CD8-positive, alpha-beta memory T cell (primary cell): ENCODE data around the gene AMPD3. TPM values are rescaled to one million over a fixed set of nuclear protein-coding genes. Genes with fewer than 3 reads are reported as not detected.

Experiments used
- CTCF ChIA-PET: fragments of 350-600 bp; sonication (Branson Sonifier 250); formaldehyde crosslinking; loops from one replicate; lab custom pipeline; 2021; ENCODE audit warnings: antibody characterized with exemption; lab: Charles Lee
- POLR2A ChIA-PET: fragments of 350-600 bp; sonication (Branson Sonifier 250); formaldehyde crosslinking; loops from one replicate; lab custom pipeline; 2021; ENCODE audit warnings: antibody characterized with exemption; lab: Charles Lee
- DNase-seq, 5 donors: peaks; one replicate each; pipeline versions ENCODE4 v3.0.0 to v3.0.0-alpha.2; 2020 to 2022; ENCODE audit warnings: mixed read lengths in 1 of 5
- H3K27ac ChIP-seq: one replicate; pipeline ENCODE4 v1.7.0; 2013; ENCODE audit warnings: low read depth, mild to moderate bottlenecking, low read length, moderate library complexity
- H3K27me3 ChIP-seq: 2 replicates; pipeline ENCODE4 v1.7.0; 2013; ENCODE audit warnings: low read length, mild to moderate bottlenecking; ENCODE audit not compliant: insufficient read depth, poor library complexity, severe bottlenecking
- H3K36me3 ChIP-seq: 2 replicates; pipeline ENCODE4 v1.7.0; 2013; ENCODE audit warnings: mild to moderate bottlenecking, low read length, moderate library complexity; ENCODE audit not compliant: insufficient read depth
- H3K4me1 ChIP-seq: 2 replicates; pipeline ENCODE4 v1.7.0; 2013; ENCODE audit warnings: mild to moderate bottlenecking, low read length, moderate library complexity; ENCODE audit not compliant: insufficient read depth
- H3K4me3 ChIP-seq: 2 replicates; pipeline ENCODE4 v1.7.0; 2013; ENCODE audit warnings: mild to moderate bottlenecking, low read length
- H3K9me3 ChIP-seq: 2 replicates; pipeline ENCODE4 v1.7.0; 2013; ENCODE audit warnings: mild to moderate bottlenecking, low read length
- H3K27ac Mint-ChIP-seq, 8 donors: one replicate each; pipeline ENCODE4 v1.8.0; 2020 to 2021; ENCODE audit warnings: mixed read lengths in 8 of 8, mild to moderate bottlenecking in 6 of 8, inconsistent platforms in 3 of 8, moderate library complexity in 3 of 8
- H3K27me3 Mint-ChIP-seq, 2 donors: one replicate each; pipeline ENCODE4 v1.8.0; 2020 to 2021; ENCODE audit warnings: mixed read lengths in 2 of 2, mild to moderate bottlenecking in 1 of 2, moderate library complexity in 1 of 2
- H3K36me3 Mint-ChIP-seq, 3 donors: one replicate each; pipeline ENCODE4 v1.8.0; 2020 to 2021; ENCODE audit warnings: mixed read lengths in 3 of 3, inconsistent platforms in 1 of 3, mild to moderate bottlenecking in 1 of 3
- H3K4me1 Mint-ChIP-seq, 3 donors: one replicate each; pipeline ENCODE4 v1.8.0; 2020 to 2021; ENCODE audit warnings: mixed read lengths in 3 of 3, inconsistent platforms in 1 of 3, mild to moderate bottlenecking in 1 of 3
- H3K4me3 Mint-ChIP-seq, 7 donors: one replicate each; pipeline ENCODE4 v1.8.0; 2020 to 2021; ENCODE audit warnings: mixed read lengths in 7 of 7, mild to moderate bottlenecking in 6 of 7, moderate library complexity in 4 of 7, inconsistent platforms in 2 of 7
- H3K9me3 Mint-ChIP-seq, 5 donors: one replicate each; pipeline ENCODE4 v1.8.0; 2020 to 2022; ENCODE audit warnings: mixed read lengths in 5 of 5, mild to moderate bottlenecking in 3 of 5, moderate library complexity in 2 of 5, inconsistent platforms in 1 of 5
- polyA plus RNA-seq: library from polyadenylated mRNA; unstranded; fragments of 300-500 nt; fragmentation: Illumina TruSeq; gene quantifications from one replicate; pipeline ENCODE4 v1.2.3, GENCODE V29; 2021
- total RNA-seq, 2 experiments: library from RNA; stranded (reverse); gene quantifications; one replicate each; pipeline ENCODE4 v1.2.3, GENCODE V29; 2021

AMPD3 gene
- total and polyA plus RNA-seq, 3 experiments from 2014 or later: 10.8 to 12.2 (median 12.0) TPM

- H3K4me1 ChIP-seq: peaks cover 61% of the 10 kb centered on the region
- no peaks in the 10 kb centered on the region for H3K36me3 ChIP-seq
- H3K27ac ChIP-seq: no peak overlapping the region
- H3K9me3 ChIP-seq: no peaks in the 10 kb centered on the region
- Mint-ChIP-seq H3K27me3 (peaks cover 2 to 6% of the 10 kb centered on the region in 2 donors), H3K36me3 (peaks cover 0 to 5% (median 0%) of the 10 kb centered on the region in 3 donors), H3K9me3 (no peaks in the 10 kb centered on the region), H3K27ac (peak overlapping the region in 2 of 8 donors; percentile 36 to 99), H3K4me3 (peak overlapping the region in 1 of 7 donors; percentile 87), H3K4me1 (peaks cover 63 to 78% (median 78%) of the 10 kb centered on the region in 3 donors)
- no peak for DNase-seq
- H3K4me3 ChIP-seq: no peak overlapping the region
- ChIA-PET POLR2A (interaction anchor here (0.5 kb wide), 1 partner anchor 13 kb away, joined by 3 read pairs; no protein-coding TSS in a partner anchor), CTCF (interaction anchor here (1.0 to 2.4 kb wide), 4 partner anchors 10 to 200 kb away, joined by 3 to 15 read pairs (median 6); partner anchors contain the start of gene RNF141)
- no peaks in the 10 kb centered on the region for H3K27me3 ChIP-seq
These were observed 1.8 kb upstream of the AMPD3 start for GRCh38 chr11:10453261-10453660.

- ChIA-PET POLR2A (interaction anchor here (0.6 to 1.5 kb wide), 5 partner anchors 84 to 402 kb away, joined by 3 to 4 read pairs (median 3); partner anchors contain the start of genes RNF141 and ZBED5), CTCF (interaction anchor here (1.0 to 2.6 kb wide), 8 partner anchors 9 to 85 kb away, joined by 3 to 19 read pairs (median 4); partner anchors contain the start of gene RNF141)
- Mint-ChIP-seq H3K9me3 (no peaks in the 10 kb centered on the region), H3K27me3 (no peaks in the 10 kb centered on the region), H3K36me3 (peaks cover 0 to 6% (median 1%) of the 10 kb centered on the region in 3 donors), H3K4me3 (peak overlapping the region; percentile 87 to 97 (median 93)), H3K27ac (peak overlapping the region; percentile 94 to 99 (median 97)), H3K4me1 (peaks cover 72 to 86% (median 86%) of the 10 kb centered on the region in 3 donors)
- peak; percentile 45 to 85 (median 67) for DNase-seq
- no peaks in the 10 kb centered on the region for H3K9me3 ChIP-seq
- peak overlapping the region; percentile 70 for H3K27ac ChIP-seq
- H3K4me1 ChIP-seq: peaks cover 66% of the 10 kb centered on the region
- H3K4me3 ChIP-seq: peak overlapping the region; percentile 71
- H3K27me3 ChIP-seq: no peaks in the 10 kb centered on the region
- no peaks in the 10 kb centered on the region for H3K36me3 ChIP-seq
These were observed 798 bp downstream of the AMPD3 start for GRCh38 chr11:10455637-10456487.

DNA sequence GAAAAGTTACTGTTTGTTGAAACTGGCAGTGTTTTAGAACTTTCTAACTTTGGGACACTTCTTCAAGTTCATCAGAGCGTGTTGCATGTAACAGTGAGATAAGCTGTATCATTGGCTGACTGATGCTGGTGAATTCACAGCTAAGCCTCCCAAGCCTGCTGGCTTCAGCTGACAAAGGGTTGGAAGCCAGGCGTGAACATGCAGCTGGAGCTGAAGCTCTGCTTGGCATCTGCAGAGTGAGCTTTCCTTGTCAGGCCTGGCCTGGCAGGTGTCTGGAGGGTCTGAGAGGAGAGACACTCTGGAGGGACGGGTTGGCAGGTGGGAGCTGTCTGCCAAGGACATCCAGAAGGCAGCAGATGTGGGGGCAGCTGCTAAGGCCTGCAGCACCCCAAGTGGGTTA is 1.5 kb downstream of the AMPD3 start:
- Mint-ChIP-seq H3K36me3 (peaks cover 0 to 11% (median 1%) of the 10 kb centered on the region in 3 donors), H3K27me3 (no peaks in the 10 kb centered on the region), H3K4me1 (peaks cover 69 to 82% (median 81%) of the 10 kb centered on the region in 3 donors), H3K27ac (peak overlapping the region; percentile 94 to 99 (median 97)), H3K4me3 (peak overlapping the region; percentile 87 to 97 (median 93)), H3K9me3 (no peaks in the 10 kb centered on the region)
- peaks cover 60% of the 10 kb centered on the region for H3K4me1 ChIP-seq
- no peaks in the 10 kb centered on the region for H3K9me3 ChIP-seq
- H3K27ac ChIP-seq: peak overlapping the region; percentile 70
- H3K27me3 ChIP-seq: no peaks in the 10 kb centered on the region
- no peak for DNase-seq
- peaks cover 1% of the 10 kb centered on the region for H3K36me3 ChIP-seq
- ChIA-PET POLR2A (interaction anchor here (0.6 to 1.0 kb wide), 3 partner anchors 84 to 401 kb away, joined by 3 to 5 read pairs (median 3); partner anchors contain the start of genes RNF141 and ZBED5), CTCF (interaction anchor here (1.0 to 2.6 kb wide), 6 partner anchors 9 to 85 kb away, joined by 3 to 19 read pairs (median 6); partner anchors contain the start of gene RNF141)
- peak overlapping the region; percentile 71 for H3K4me3 ChIP-seq

DNA sequence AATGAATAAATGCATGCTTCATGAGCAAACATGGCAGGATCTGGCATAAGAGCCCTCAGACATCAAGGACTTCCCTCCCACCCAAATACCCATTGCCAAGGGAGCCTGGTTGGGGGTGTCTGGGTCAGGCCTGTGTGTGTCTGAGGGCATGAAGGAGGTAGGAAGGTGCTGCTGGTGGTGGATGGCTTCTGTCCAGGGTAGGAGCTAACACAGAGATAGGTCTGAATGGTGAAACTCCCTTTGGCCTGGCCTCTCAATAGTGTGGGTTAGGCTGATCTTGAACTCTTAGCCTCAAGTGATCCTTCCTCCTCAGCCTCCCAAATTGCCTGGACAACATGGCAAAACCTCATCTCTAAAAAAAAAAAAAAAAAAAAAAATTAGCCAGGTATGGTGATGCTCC is 2.8 kb downstream of the AMPD3 start:
- DNase-seq: no peak
- H3K27ac ChIP-seq: no peak overlapping the region
- Mint-ChIP-seq H3K36me3 (peaks cover 5 to 24% (median 8%) of the 10 kb centered on the region in 3 donors), H3K4me1 (peaks cover 59 to 74% (median 69%) of the 10 kb centered on the region in 3 donors), H3K27me3 (no peaks in the 10 kb centered on the region), H3K4me3 (peak overlapping the region in 6 of 7 donors; percentile 54 to 95 (median 90)), H3K9me3 (no peaks in the 10 kb centered on the region), H3K27ac (peak overlapping the region; percentile 16 to 99 (median 96))
- CTCF ChIA-PET: interaction anchor here (2.3 kb wide), 1 partner anchor 52 kb away, joined by 7 read pairs; no protein-coding TSS in a partner anchor
- H3K36me3 ChIP-seq: peaks cover 15% of the 10 kb centered on the region
- H3K9me3 ChIP-seq: no peaks in the 10 kb centered on the region
- POLR2A ChIA-PET: interaction anchor here (0.9 to 1.3 kb wide), 2 partner anchors 8 to 16 kb away, joined by 3 read pairs; no protein-coding TSS in a partner anchor
- no peaks in the 10 kb centered on the region for H3K27me3 ChIP-seq
- peak overlapping the region; percentile 21 for H3K4me3 ChIP-seq
- peaks cover 47% of the 10 kb centered on the region for H3K4me1 ChIP-seq

DNA sequence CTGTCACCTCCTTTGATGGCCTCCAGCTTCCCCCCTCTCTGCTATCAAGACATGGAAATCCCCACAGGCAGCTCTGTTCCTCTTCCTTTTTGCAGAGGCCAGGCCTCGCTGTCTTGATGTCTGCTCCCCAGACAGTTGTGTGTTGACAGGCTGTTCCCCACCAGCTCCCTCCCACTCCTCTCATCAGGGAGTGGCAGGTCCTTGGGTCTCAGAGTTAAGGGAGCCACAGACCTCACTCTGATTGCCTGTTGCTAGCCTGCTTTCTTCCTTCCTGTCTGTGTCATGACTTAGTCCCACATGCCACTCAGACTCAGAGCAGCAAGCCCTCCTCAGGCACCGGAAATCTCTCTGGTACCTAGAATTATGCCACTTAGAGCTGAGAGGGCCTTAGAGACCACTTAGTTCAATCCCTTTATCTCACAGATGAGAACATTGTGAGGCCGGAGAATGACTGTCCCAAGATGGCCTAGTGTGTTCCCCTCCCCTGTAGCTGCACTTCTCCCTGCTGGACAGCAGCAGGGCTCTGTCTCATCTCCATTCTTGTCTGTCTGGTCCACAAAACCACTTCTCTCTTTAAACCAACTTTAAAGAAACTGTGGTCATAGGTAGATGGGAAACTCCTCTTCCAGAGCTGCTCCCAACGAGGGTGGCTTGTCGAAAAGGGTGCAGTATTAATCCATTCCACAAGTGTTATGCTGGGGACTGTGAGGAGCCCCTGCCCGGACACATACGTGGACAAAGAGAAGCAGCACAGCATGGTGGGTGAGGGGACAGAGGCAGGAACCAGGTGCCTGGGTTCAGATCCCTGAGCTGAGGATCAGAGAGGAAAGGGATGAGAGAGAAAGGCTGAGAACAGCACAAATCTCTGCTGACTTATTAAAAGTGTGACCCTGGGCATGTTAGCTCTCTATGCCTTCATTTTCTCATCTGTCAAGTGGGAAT is 4.2 kb downstream of the AMPD3 start:
- Histone ChIP-seq H3K27me3 (no peaks in the 10 kb centered on the region), H3K9me3 (no peaks in the 10 kb centered on the region), H3K27ac (peak overlapping the region; percentile 40), H3K4me3 (peak overlapping the region; percentile 28), H3K4me1 (peaks cover 47% of the 10 kb centered on the region), H3K36me3 (peaks cover 28% of the 10 kb centered on the region)
- Mint-ChIP-seq H3K9me3 (no peaks in the 10 kb centered on the region), H3K4me1 (peaks cover 55 to 66% (median 66%) of the 10 kb centered on the region in 3 donors), H3K36me3 (peaks cover 5 to 38% (median 14%) of the 10 kb centered on the region in 3 donors), H3K4me3 (peak overlapping the region; percentile 76 to 89 (median 85)), H3K27ac (peak overlapping the region; percentile 89 to 99 (median 98)), H3K27me3 (no peaks in the 10 kb centered on the region)
- POLR2A ChIA-PET: interaction anchor here (0.6 to 1.8 kb wide), 5 partner anchors 9 to 292 kb away, joined by 3 to 9 read pairs (median 3); partner anchors contain the start of genes CTR9 and RNF141
- peak; percentile 37 to 75 (median 61) for DNase-seq
- CTCF ChIA-PET: interaction anchor here (0.7 to 2.3 kb wide), 5 partner anchors 13 to 81 kb away, joined by 3 to 7 read pairs (median 3); partner anchors contain the start of gene RNF141

GRCh38 chr11:10460611-10461275 is 5.7 kb downstream of the AMPD3 start:
- no peaks in the 10 kb centered on the region for H3K27me3 ChIP-seq
- H3K9me3 Mint-ChIP-seq: no peaks in the 10 kb centered on the region
- H3K27ac Mint-ChIP-seq: peak overlapping the region in 7 of 8 donors; percentile 8 to 99 (median 68)
- DNase-seq: no peak
- H3K36me3 Mint-ChIP-seq: peaks cover 5 to 48% (median 20%) of the 10 kb centered on the region in 3 donors
- H3K4me3 ChIP-seq: no peak overlapping the region
- H3K27me3 Mint-ChIP-seq: no peaks in the 10 kb centered on the region
- no peaks in the 10 kb centered on the region for H3K9me3 ChIP-seq
- ChIA-PET POLR2A (no interaction called here), CTCF (interaction anchor here (1.1 to 1.6 kb wide), 2 partner anchors 16 to 47 kb away, joined by 3 to 6 read pairs; no protein-coding TSS in a partner anchor)
- H3K36me3 ChIP-seq: peaks cover 33% of the 10 kb centered on the region
- peaks cover 48 to 63% (median 59%) of the 10 kb centered on the region in 3 donors for H3K4me1 Mint-ChIP-seq
- no peak overlapping the region for H3K27ac ChIP-seq
- peaks cover 38% of the 10 kb centered on the region for H3K4me1 ChIP-seq
- H3K4me3 Mint-ChIP-seq: no peak overlapping the region
